ENCODE measurements around the gene EGFLAM.

GRCh38 chr5:38420691-38421390 lies 162.5 kb downstream of the EGFLAM start:
- TF ChIP-seq CTCF (conservative IDR thresholded peaks at IDR 0.05 in 1 of 2, IDR thresholded peaks at IDR 0.05 in 1 of 2; ENCODE audit: extremely low read depth in 1 of 2, insufficient read depth in 1 of 2, low read depth in 1 of 2, low read length in 2 of 2), result peak; percentile 83 to 91
- no peak for TF ChIP-seq EZH2 (IDR thresholded peaks at IDR 0.05; ENCODE audit: borderline replicate concordance, low read length)

Data from mammary epithelial cell (primary cell).